Measurements from ENCODE around the gene LLGL1.

Gene LLGL1

DNA sequence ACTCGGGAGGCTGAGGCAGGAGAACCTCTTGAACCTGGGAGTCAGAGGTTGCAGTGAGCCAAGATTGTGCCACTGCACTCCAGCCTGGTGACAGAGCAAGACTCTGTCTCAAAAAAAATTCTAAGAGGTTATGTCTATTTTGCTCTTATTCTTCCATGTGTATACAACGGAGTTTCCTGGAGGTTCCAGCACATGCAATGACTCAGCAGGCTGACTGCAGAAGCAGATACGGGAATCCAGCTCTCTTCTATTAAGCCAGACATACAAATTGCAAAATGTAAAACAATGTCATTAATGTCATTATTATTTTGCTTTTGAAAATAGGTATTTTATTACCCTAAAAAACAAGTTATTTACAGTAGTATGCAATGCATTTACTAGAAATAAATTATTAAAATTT is 53.4 kb downstream of the LLGL1 start:
- no peak for DNase-seq

DNA sequence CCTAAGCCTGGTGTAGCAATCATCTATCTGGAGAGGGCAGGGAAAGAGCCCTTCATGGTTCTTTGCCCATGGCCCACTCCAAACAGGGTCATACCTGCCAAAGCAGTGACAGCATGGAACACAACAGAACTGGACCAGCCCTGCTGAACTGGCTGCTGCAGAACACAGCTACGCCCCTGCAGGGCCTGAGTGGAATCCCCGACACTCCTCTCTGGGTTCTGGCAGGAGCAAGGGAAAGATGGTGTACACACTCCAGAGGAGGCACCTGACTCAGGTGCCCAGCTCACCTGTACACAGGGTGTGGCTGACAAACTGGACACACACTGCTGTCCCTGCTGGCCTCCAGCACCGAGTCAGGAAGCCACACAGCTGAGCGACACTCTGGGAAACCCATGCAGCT is 54.8 kb downstream of the LLGL1 start:
- DNase-seq = no peak

DNA sequence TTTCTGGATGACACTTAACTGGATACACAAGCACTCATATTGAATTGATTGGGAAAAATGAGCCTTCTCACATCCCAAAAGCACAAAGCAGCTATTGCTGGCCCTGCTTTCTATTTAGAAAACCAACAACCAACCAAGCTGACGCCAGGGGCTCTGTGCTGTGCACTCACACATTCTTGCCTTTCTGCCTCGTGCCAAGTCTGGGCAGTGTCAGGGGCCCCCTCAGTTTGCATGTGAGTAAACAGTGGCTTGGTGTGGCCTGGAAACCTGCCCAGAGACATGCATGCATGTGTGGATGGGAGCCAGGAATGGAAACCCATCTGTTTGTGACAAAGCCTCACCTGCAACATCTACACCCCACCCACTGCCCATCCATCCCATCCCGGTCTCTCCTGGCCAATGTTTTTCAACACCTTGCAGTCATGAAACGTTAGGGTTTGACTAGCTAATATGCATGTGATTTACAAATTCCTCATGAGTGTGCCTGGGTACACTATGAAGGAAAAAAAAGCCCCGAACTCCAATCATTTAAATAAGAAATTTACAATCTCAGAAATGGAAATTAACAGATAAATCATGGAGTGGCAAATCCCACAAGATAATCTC is 55.4 kb downstream of the LLGL1 start:
- DNase-seq = no peak

DNA sequence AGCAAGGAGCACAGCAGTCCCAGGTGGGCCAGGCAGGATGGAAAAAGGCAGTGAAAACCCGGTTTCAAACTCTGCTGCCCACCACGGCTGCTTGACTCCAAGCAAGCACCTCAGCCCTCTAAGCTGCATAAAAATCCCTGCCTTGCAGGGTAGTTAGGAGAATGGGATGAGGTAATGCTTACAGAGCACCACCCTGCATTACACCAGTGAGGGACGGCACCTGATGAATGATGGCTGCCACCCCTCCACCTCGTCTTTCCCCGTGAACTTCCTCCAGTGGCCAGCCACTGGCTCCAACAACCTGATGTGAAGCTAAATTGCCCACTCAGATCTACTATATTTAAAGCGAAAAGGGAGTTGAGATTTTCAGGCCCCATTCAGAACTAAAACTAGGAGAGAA is 56.4 kb downstream of the LLGL1 start:
- no peak for DNase-seq

DNA sequence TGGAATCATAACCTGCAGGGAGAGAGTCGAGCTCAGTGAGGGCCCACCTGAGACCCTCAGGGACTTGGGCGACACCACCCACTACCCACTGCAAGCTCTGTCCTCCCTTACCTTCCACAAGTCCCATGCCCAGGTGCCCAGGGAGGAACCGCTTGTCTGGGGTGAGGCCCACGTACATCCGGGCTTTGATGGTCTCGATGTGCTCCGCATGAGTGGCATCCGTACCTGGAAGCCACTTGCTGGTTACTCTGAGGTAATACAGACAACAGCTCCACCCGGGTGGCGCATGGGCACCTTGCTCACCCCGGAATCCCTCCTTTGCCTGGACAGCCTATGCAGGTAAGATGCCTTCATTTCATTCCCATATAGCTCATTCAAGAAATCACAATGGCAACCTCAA is 59.9 kb downstream of the LLGL1 start:
- no peak for DNase-seq

DNA sequence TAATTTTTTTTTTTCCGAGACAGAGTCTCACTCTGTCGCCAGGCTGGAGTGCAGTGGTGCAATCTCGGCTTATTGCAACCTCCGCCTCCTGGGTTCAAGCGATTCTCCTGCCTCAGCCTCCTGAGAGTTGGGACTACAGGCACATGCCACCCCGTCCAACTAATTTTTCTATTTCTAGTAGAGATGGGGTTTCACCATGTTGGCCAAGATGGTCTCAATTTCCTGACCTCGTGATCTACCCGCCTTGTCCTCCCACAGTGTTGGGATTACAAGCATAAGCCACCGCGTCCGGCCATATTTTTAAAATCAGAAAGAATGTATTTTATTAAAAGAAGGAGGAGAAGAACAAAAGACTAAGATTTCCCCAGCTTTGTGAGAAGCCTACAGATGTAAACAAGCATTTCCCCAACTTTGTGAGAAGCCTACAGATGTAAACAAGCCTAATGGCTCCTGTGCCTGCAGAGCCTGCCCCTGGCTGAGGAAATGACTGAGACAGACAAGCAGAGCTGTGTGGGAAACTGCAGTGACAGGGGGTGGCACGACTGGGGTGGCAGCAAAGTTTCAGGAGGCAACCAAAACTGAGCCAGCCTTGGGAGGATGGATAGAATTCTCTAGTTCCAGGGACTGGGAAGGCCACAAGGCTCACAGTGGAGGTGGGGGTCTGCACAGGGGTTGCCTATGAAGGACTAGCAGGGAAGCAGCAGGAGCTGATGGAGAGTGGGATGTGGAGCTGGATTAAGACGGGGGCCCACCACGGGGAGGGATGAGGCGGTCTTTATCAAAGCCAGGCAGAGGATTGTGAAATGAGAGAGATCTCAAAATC is 66.5 kb downstream of the LLGL1 start:
- no peak for DNase-seq
